Ramos (cell line): ENCODE data around the gene MLIP.

Experiments
- in situ Hi-C: fragments of 300-500 bp; cut with MboI; formaldehyde crosslinking; loops from one replicate; pipeline ENCODE4 v1.14.3; 2022; ENCODE audit warnings: low sequenced_read_pairs; ENCODE audit not compliant: unreplicated experiment

MLIP gene

DNA sequence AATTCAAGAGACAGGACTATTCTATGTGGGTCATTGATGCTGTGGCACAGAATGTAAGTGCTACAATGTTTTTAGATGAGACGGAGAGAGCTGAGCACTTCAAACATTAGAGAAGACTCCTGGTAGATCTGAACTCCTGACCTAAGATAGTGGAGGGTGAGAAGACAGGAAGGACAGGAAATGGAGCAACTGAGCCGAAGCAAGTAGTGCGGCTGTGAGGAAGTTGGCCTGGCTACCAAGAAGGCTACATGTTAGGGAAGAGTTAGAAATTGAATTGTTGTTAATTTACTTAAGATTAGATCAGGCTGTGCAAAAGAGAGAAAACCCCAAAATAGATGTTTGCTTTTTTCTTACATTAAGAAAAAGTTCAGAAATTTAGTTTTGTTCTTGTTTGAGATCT, 14.4 kb upstream of the MLIP start:
- in situ Hi-C loops = no loop called here

DNA sequence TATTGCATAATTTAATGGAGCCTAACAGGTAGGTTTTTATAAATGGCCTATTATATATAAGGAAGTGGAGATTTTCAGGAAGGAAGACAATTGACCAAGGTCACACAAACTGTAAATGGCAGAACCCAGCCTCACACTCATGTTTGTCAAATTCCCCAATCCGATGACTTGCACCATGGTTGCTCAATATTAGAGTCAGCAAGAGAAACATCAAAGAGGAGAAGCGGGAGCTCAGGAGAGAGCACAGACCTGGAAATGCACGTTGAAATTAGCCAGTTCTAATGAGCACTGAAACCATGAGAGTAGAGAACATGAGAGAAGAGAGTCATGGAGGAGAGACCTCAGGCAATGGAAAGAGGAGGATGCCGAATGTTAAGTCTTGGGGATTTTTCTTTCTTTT, 13.5 kb upstream of the MLIP start:
- in situ Hi-C loops = no loop called here

GRCh38 chr6:54098450-54099044, 12.7 kb upstream of the MLIP start:
- in situ Hi-C loops = no loop called here

DNA sequence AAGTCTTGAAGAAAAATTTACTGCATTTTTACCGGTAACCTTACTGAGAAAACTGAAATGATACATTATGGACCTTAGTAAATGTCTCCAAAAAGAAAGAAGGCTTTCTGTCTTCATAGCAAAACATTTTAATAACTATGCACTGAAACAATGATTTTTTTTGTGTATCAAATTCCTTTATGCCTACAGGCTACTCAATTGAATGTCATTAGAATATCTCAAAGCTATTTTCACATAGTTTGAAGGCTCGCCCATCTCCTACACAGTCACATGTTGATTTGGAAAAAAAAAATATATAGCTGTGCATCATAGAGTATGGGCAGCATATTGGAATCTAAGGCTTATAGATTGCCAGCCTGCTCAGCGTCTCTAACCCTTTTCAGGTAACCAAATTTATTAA, 12.0 kb upstream of the MLIP start:
- in situ Hi-C loops = no loop called here

GRCh38 chr6:54100411-54101006, 10.7 kb upstream of the MLIP start:
- in situ Hi-C loops = no loop called here

DNA sequence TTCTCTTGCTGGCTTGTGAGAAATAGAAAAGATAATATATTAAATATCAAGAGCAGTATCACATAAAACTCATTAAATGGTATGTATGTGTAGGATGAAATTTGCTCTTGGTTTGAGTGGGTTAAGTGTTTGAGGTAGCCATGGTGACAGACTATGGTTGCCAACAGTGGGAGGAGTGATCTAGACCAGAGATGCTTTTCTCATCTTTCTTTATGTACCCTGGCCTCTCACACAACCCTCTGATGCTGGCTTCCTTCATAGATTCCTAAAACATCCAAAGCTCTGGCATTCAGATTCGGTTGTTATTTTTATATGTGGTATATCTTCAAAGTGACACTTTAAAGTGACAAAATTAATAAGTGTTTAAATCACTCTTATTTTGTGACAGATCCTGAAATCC, 9.0 kb upstream of the MLIP start:
- in situ Hi-C loops = no loop called here

- in situ Hi-C loops = no loop called here
Observed at GRCh38 chr6:54103497-54103896, 7.7 kb upstream of the MLIP start.

DNA sequence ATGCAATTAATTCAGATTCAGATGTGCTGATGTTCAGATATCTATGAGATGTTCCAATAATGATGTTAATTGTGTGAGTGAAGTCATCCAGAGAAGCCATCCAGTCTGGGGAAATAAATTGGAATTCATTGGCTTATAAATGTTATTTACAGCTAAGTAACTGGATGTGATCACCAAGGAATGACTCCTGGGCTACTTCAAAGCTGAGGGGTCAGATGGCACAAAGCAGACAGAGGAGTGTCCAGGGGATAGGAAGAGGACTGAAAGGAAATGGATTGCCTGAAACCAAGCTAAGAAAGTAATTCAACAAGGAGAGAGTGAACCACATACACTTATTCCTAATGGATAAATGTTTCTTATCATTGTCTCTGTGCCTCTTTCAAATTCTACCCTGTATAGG, 4.5 kb upstream of the MLIP start:
- in situ Hi-C loops = no loop called here

DNA sequence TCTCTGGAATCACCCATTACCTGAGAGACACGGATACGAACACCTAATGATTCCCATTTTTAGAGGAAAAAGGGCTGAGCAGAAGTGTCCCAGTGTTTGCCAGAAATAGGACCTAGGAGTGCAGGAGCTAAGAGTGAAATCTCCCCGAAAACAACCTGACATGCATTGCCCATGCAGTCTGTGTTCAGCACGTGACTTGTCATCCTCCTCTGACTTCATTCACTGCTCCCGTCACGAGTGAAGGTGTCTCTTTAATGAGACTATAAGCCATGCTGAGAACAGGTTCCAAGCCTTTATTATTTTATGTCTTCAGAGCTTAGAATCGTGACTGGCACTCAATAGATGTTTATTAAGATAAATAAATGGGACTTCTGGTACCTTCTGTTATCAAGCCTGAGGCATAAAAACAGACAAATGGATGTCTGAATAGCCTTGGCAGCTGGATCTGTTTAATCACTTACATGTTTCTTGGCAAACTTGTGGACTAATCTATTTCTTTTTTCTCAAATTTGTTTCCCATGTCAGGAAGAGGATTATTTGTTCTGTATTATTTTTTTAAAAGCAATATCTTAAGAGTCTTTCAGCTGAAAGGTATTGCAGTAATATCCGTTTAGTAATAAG, 3.7 kb upstream of the MLIP start:
- in situ Hi-C loops = no loop called here

DNA sequence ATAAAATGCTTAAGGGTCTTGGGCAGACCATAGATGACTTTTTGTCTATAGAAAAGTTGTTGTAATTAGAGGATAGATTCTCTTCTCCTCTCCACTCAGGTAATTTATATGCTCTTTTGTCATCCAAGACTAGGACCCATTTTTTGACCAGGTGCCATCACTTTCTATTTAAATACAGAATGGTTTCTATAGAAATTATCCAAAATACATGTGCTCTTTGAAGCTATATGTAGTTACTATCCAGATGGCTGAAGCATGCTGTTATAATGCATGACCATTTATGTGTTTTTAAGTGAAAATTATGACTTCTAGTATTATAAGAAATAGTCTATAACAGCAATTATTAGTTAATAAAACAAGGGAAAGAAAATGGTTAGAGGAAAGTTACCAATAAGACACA, 3.0 kb upstream of the MLIP start:
- in situ Hi-C loops = no loop called here

- in situ Hi-C loops = no loop called here
Observed at GRCh38 chr6:54109586-54109985, 1.7 kb upstream of the MLIP start.

- in situ Hi-C loops = no loop called here
Observed at GRCh38 chr6:54112151-54112650, 958 bp downstream of the MLIP start.

DNA sequence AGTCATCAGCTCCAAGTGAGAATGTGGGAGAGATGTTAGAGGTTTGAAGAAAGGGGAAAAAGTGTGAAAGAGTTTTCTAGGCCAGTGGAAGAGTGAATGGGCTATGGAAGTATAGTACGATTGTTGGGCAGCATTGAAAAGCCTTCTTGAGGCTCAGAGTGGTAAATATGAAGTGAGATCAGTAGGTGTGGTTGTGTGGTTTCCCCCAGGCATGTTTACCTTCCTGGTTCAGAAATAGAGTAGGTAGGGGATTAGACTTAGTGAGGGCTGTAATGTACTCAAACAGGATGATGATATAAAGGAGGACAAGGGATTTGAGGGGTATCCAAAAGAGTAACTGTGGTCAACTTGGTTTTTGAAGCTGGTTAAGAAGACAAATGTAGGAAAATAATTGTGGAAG, 3.7 kb downstream of the MLIP start:
- in situ Hi-C loops = no loop called here

DNA sequence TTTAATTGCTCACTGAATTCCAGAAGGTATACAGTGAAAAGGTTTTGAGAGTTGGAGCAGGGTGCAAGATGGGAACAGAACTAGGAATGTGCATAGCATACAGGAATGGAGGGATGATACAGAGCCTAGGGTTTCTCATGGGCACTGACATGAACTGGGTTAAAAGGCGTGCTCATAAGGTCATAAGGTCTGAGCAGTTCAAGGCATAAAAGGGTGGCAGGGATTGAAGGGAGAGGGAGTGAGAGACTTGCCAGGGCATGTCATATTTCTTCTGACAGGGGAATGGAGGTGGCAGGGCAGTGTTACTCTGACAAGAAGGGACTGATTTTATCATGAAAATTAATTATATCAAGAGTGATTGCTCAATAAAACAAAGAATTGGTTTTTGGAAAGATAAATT, 4.7 kb downstream of the MLIP start:
- in situ Hi-C loops = no loop called here

DNA sequence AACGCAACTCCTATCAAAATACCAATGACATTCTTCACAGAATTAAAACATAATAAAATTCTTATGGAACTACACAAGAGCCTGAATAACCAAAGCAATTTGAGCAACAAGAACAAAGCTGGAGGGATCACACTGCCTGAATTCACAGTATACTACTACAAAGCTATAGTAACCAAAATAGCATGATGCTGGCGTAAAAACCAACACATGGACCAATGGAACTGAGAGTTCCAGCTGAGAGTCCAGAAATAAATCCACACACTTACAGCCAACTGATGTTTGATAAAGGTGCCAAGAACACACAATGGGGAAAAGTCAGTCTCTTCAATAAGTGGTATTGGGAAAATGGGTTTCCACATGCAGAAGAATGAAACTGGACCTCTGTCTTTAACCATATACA, 6.9 kb downstream of the MLIP start:
- in situ Hi-C loops = no loop called here

- in situ Hi-C loops = no loop called here
Observed at GRCh38 chr6:54125493-54125892, 14.2 kb downstream of the MLIP start.

DNA sequence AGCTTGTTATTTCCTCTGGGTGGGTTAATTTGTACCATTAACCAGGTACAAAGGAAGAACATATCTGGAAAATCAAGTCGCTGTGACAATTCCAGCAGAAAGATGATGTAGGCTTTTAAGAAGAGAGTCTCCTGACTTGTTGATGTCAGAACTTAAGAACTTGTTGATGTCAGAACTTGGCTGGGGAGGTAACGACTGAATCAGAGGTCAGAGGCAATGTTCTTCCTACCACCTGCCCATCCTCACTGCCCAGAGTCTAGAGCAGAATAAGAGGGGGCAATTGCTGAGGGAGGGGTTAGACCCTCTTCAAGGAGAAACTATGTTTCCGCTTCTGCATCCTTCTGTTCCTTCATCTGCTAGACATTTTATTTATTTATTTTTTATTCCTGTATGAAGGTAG, 18.9 kb downstream of the MLIP start:
- in situ Hi-C loops = no loop called here

DNA sequence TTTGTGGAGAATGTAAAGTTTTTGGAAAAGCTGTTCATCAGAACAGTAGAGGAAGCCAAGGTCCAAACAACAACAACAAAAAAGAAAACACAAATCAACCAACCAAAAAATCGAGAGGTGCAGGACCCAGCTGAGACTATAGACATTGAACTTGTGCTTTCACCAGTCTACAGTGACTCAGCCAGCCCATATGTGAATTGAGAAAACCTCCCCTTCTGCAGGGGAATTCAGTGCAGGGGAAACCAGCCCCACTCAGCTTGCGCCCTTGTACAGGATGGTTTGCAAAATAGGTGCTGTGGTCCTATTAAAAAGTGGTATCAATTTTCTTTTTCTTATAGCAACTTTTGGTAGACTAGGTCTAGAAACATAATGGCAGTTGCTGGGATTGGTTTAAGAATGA, 21.3 kb downstream of the MLIP start:
- in situ Hi-C loops = no loop called here

- in situ Hi-C loops = no loop called here
Observed at GRCh38 chr6:54133186-54133585, 21.9 kb downstream of the MLIP start.

DNA sequence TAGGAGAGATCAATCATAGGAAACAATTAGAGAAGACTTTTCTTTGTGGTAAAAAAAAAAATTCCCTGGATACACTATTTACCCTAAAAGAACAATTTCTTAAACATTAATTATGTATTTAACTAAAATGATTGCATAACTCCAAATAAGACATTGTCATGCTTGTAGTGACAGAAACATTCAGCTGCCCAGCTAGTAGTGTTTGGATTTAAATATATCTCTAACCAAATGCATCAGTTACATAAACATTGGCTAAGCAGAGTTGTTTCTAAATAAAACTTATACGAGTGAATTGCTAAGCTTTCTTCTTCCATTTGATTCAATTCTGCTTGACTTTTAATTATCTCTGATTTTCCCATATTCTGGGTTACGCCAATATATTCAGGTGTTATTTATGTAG, 23.7 kb downstream of the MLIP start:
- in situ Hi-C loops = no loop called here

GRCh38 chr6:54135665-54136369, 24.6 kb downstream of the MLIP start:
- in situ Hi-C loops = no loop called here
